Peyer's patch (tissue), 4 donors: ENCODE results near the gene LZTS2. TPM values are rescaled to one million over a fixed set of nuclear protein-coding genes. Genes with fewer than 3 reads are reported as not detected.

Experiments used
- DNase-seq, 3 donors: peaks; one replicate each; pipeline ENCODE4 v3.0.0-alpha.2; 2017 to 2019
- H3K27ac ChIP-seq, 4 donors: fragments of 200-600 bp; sonication (generic); one replicate each; pipeline ENCODE4 v1.5.1; 2016 to 2019
- H3K27me3 ChIP-seq, 2 donors: fragments of 200-600 bp; sonication (generic); one replicate each; pipeline ENCODE4 v1.5.1; 2019
- H3K36me3 ChIP-seq, 3 donors: fragments of 200-600 bp; sonication (generic); one replicate each; pipeline ENCODE4 v1.5.1; 2016 to 2019
- H3K4me1 ChIP-seq, 4 donors: fragments of 200-600 bp; sonication (generic); one replicate each; pipeline ENCODE4 v1.5.1; 2016 to 2019
- H3K4me3 ChIP-seq, 4 donors: fragments of 200-600 bp; sonication (generic); 1 replicate in 3 of 4; 2 replicates in 1 of 4; pipeline ENCODE4 v1.5.1; 2016 to 2019; ENCODE audit warnings: mild to moderate bottlenecking in 1 of 4
- H3K9me3 ChIP-seq, 4 donors: fragments of 200-600 bp; sonication (generic); one replicate each; pipeline ENCODE4 v1.5.1; 2016 to 2019; ENCODE audit warnings: mild to moderate bottlenecking in 1 of 4
- POLR2A ChIP-seq, 2 donors: fragments of 450-650 bp; IDR thresholded peaks; one replicate each; pipeline ENCODE4 v1.5.1; 2017; ENCODE audit warnings: antibody characterized with exemption in 2 of 2, mild to moderate bottlenecking in 2 of 2, moderate library complexity in 2 of 2
- total RNA-seq, 4 donors: library from RNA; depleted of rRNA; stranded (reverse); fragments of >200 nt; gene quantifications; one replicate each; pipeline ENCODE4 v1.1.0, GENCODE V29; 2016
- TF ChIP-seq, protein P1 (sequence below), 6 experiments: fragments of 450-650 bp in 4 of 6; fragments of 200-600 bp in 2 of 6; sonication (generic) in 1 of 6; IDR thresholded peaks; one replicate each; pipeline ENCODE4 v1.5.1; 2017 to 2019; ENCODE audit warnings: antibody characterized with exemption in 6 of 6, mild to moderate bottlenecking in 3 of 6, moderate library complexity in 1 of 6

Gene LZTS2
- total RNA-seq, 4 donors from 2014 or later, result 28.0 to 57.4 (median 47.1) TPM

DNA sequence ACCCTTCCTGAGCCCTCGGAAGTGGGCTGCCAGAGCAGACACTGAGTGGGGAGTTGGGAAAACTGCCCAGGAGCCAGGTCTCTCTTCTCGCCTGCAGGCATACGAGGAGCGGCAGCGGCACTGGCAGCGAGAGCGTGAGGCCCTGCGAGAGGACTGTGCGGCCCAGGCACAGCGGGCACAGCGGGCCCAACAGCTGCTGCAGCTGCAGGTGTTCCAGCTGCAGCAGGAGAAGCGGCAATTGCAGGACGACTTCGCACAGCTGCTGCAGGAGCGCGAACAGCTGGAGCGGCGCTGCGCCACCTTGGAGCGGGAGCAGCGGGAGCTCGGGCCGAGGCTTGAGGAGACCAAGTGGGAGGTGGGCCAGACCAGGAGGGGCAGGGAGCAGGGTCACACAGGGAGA is 5.8 kb downstream of the LZTS2 start:
- Histone ChIP-seq H3K4me1 (peaks cover 0 to 40% (median under 1%) of the 10 kb centered on the region in 4 donors), H3K27me3 (no peaks in the 10 kb centered on the region), H3K4me3 (no peak overlapping the region), H3K9me3 (no peaks in the 10 kb centered on the region), H3K36me3 (peaks cover 0 to 41% (median 0%) of the 10 kb centered on the region in 3 donors), H3K27ac (no peak overlapping the region)
- TF ChIP-seq POLR2A (IDR thresholded peaks at IDR 0.05), result no peak
- TF ChIP-seq, protein P1, sequence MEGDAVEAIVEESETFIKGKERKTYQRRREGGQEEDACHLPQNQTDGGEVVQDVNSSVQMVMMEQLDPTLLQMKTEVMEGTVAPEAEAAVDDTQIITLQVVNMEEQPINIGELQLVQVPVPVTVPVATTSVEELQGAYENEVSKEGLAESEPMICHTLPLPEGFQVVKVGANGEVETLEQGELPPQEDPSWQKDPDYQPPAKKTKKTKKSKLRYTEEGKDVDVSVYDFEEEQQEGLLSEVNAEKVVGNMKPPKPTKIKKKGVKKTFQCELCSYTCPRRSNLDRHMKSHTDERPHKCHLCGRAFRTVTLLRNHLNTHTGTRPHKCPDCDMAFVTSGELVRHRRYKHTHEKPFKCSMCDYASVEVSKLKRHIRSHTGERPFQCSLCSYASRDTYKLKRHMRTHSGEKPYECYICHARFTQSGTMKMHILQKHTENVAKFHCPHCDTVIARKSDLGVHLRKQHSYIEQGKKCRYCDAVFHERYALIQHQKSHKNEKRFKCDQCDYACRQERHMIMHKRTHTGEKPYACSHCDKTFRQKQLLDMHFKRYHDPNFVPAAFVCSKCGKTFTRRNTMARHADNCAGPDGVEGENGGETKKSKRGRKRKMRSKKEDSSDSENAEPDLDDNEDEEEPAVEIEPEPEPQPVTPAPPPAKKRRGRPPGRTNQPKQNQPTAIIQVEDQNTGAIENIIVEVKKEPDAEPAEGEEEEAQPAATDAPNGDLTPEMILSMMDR (IDR thresholded peaks at IDR 0.05), result no peak
- no peak for DNase-seq

GRCh38 chr10:101005869-101006567 is 6.4 kb downstream of the LZTS2 start:
- TF ChIP-seq, protein P1 (IDR thresholded peaks at IDR 0.05), result no peak
- no peak for TF ChIP-seq POLR2A (IDR thresholded peaks at IDR 0.05)
- no peak for DNase-seq
- no peak overlapping the region for H3K4me3 ChIP-seq
- no peaks in the 10 kb centered on the region for H3K9me3 ChIP-seq
- H3K4me1 ChIP-seq, result peaks cover 0 to 33% (median 0%) of the 10 kb centered on the region in 4 donors
- H3K36me3 ChIP-seq, result peaks cover 0 to 41% (median 0%) of the 10 kb centered on the region in 3 donors
- peak overlapping the region in 1 of 4 donors; percentile 51 for H3K27ac ChIP-seq
- H3K27me3 ChIP-seq, result no peaks in the 10 kb centered on the region

DNA sequence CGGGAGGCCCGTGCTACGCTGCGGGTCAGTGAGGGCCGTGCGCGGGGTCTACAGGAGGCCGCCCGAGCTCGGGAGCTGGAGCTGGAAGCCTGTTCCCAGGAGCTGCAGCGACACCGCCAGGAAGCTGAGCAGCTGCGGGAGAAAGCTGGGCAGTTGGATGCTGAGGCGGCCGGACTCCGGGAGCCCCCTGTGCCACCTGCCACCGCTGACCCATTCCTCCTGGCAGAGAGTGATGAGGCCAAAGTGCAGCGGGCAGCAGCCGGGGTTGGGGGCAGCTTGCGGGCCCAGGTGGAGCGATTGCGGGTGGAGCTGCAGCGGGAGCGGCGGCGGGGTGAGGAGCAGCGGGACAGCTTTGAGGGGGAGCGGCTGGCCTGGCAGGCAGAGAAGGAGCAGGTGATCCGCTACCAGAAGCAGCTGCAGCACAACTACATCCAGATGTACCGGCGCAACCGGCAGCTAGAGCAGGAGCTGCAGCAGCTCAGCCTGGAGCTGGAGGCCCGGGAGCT is 7.0 kb downstream of the LZTS2 start:
- peaks cover 0 to 41% (median 0%) of the 10 kb centered on the region in 3 donors for H3K36me3 ChIP-seq

DNA sequence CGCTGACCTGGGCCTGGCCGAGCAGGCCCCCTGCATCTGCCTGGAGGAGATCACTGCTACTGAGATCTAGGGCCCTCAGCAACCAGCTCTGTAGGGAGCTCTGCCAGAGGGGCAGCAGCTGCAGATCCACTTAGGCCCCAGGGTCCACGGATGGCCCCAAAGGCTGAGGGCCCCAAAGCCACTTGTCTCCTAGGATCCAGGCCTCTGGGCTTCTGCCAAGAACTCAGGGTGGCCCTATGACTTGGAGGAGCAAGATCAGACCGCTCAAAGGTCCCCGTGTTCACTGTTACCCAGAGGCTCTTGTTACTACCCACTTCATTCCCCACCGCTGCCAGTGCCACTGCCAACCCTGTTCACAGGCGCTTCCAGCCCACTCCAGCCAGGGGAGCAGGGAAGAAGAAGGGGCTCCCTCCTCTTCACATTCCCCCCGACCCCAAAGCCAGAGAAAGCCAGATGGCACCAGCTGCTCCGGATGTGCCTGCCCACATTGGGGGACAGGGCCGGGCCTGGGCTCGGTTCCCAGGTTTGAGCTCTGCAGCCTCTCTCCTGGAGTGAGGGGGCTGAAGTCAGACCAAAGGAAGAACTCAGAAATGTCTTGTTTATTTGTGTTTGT is 7.6 kb downstream of the LZTS2 start:
- Histone ChIP-seq H3K27ac (peak overlapping the region in 3 of 4 donors; percentile 28 to 51 (median 50)), H3K4me3 (no peak overlapping the region), H3K36me3 (peaks cover 0 to 41% (median 0%) of the 10 kb centered on the region in 3 donors), H3K4me1 (peaks cover 0 to 25% (median 0%) of the 10 kb centered on the region in 4 donors), H3K9me3 (no peaks in the 10 kb centered on the region), H3K27me3 (no peaks in the 10 kb centered on the region)
- DNase-seq, result no peak
- TF ChIP-seq, protein P1 (IDR thresholded peaks at IDR 0.05), result no peak
- no peak for TF ChIP-seq POLR2A (IDR thresholded peaks at IDR 0.05)

More for the DNA sequence above, 7.0 kb downstream of the LZTS2 start:
- Histone ChIP-seq H3K4me3 (no peak overlapping the region), H3K27me3 (no peaks in the 10 kb centered on the region), H3K27ac (peak overlapping the region in 2 of 4 donors; percentile 50 to 51), H3K4me1 (peaks cover 0 to 29% (median 0%) of the 10 kb centered on the region in 4 donors), H3K9me3 (no peaks in the 10 kb centered on the region)
- DNase-seq, result no peak
- TF ChIP-seq POLR2A (IDR thresholded peaks at IDR 0.05), result no peak
- TF ChIP-seq, protein P1 (IDR thresholded peaks at IDR 0.05), result no peak

- no peaks in the 10 kb centered on the region for H3K9me3 ChIP-seq
- H3K27ac ChIP-seq, result peak overlapping the region in 2 of 4 donors; percentile 5 to 51
- no peak for DNase-seq
- H3K27me3 ChIP-seq, result no peaks in the 10 kb centered on the region
- peaks cover 0 to 28% (median 3%) of the 10 kb centered on the region in 4 donors for H3K4me1 ChIP-seq
- H3K36me3 ChIP-seq, result peaks cover 0 to 36% (median 0%) of the 10 kb centered on the region in 3 donors
- TF ChIP-seq POLR2A (IDR thresholded peaks at IDR 0.05), result no peak
- TF ChIP-seq, protein P1 (IDR thresholded peaks at IDR 0.05), result no peak
- no peak overlapping the region for H3K4me3 ChIP-seq
These were observed 8.6 kb downstream of the LZTS2 start for GRCh38 chr10:101007915-101008822.
